ENCODE results near the gene VTA1. TPM values are rescaled to one million over a fixed set of nuclear protein-coding genes. Genes with fewer than 3 reads are reported as not detected.

The VTA1 gene
- total and polyA plus RNA-seq, 2 of the 4 experiments (the other 2 are of a cell fraction): 60.9 to 120 TPM

DNA sequence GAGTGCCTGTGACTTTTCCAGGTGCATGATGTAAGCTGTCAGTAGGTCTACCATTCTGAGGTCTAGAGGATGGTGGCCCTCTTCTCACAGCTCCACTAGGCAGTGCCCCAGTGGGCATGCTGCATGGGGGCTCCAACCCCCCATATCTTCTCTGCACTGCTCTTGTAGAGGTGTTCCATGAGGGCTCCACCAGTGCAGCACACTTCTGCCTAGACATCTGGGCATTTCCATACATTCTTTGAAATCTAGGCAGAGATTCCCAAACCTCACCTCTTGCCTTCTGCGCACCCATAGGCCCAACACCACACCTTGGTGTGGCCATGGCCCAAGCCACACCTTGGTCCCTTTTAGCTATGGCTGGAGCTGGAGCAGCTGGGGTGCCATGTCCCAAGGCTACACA, 66.3 kb downstream of the VTA1 start:
- intact Hi-C loops (cut with micrococcal nuclease): no loop called here
- no peak overlapping the region for H3K4me3 ChIP-seq (ENCODE audit: insufficient read depth, low read depth, low read length)
- H2AFZ ChIP-seq (replicated peaks; ENCODE audit: low read length, poor library complexity): no peak overlapping the region
- H3K36me3 ChIP-seq (ENCODE audit: control insufficient read depth, insufficient read depth, low read length): peaks cover 20% of the 10 kb centered on the region
- H3K27ac ChIP-seq (ENCODE audit: insufficient read depth, low read length): no peak overlapping the region
- in situ Hi-C loops (cut with MboI; ENCODE audit: low sequenced_read_pairs): no loop called here
- H3K4me1 ChIP-seq (ENCODE audit: control insufficient read depth, insufficient read depth, low read length): no peaks in the 10 kb centered on the region
- no peak overlapping the region for H2BK20ac ChIP-seq (ENCODE audit: low read depth, low read length)
- no peak overlapping the region for H4K91ac ChIP-seq (ENCODE audit: insufficient read depth, low read depth, low read length)
- dilution Hi-C loops (cut with HindIII; ENCODE audit: low sequenced_read_pairs, unreplicated experiment): no loop called here
- WGBS, 2 experiments (ENCODE audit: extremely low coverage in 2 of 2, insufficient read length in 1 of 2): no CpG with 5 or more reads among the region's 1 CpG
- H2BK120ac ChIP-seq (ENCODE audit: low read depth, low read length): no peak overlapping the region
- H3K4me2 ChIP-seq (ENCODE audit: low read depth, low read length): no peak overlapping the region
- no peak overlapping the region for H4K8ac ChIP-seq (ENCODE audit: low read depth in 2 of 2, low read length in 2 of 2)
- no TSS peak for BruUV-seq (replicated peaks)
- H3K9me1 ChIP-seq (ENCODE audit: insufficient read depth, low read length): no peaks in the 10 kb centered on the region
- no peaks in the 10 kb centered on the region for H3K27me3 ChIP-seq (ENCODE audit: control insufficient read depth, insufficient read depth, low read length)
- DNase-seq (no peak), ATAC-seq (ENCODE audit: low read depth) (no peak)
- H3K14ac ChIP-seq (replicated peaks; ENCODE audit: low read depth, low read length): no peak overlapping the region
- H2AK5ac ChIP-seq (ENCODE audit: low read depth, low read length): no peak overlapping the region
- no peak overlapping the region for H3K18ac ChIP-seq (ENCODE audit: low read depth, low read length)
- no peak overlapping the region for H2BK5ac ChIP-seq (ENCODE audit: low read depth, low read length, poor library complexity, severe bottlenecking)
- H4K20me1 ChIP-seq (ENCODE audit: insufficient read depth, low read length): no peaks in the 10 kb centered on the region
- peaks cover 6 to 15% of the 10 kb centered on the region in 2 experiments for H3K79me1 ChIP-seq (ENCODE audit: low read depth in 1 of 2, low read length in 2 of 2)
- ChIA-PET CTCF (no interaction called here), POLR2A (ENCODE audit: unreplicated experiment) (no interaction called here)
- no peak overlapping the region for H3K23ac ChIP-seq (ENCODE audit: low read depth, low read length)
- no peak overlapping the region for H2AK9ac ChIP-seq (replicated peaks; ENCODE audit: low read depth, low read length, poor library complexity)
- no peak for TF ChIP-seq SMC3 (IDR thresholded peaks at IDR 0.05; ENCODE audit: low read depth, low read length)
- TF ChIP-seq, protein P1, sequence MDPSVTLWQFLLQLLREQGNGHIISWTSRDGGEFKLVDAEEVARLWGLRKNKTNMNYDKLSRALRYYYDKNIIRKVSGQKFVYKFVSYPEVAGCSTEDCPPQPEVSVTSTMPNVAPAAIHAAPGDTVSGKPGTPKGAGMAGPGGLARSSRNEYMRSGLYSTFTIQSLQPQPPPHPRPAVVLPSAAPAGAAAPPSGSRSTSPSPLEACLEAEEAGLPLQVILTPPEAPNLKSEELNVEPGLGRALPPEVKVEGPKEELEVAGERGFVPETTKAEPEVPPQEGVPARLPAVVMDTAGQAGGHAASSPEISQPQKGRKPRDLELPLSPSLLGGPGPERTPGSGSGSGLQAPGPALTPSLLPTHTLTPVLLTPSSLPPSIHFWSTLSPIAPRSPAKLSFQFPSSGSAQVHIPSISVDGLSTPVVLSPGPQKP (IDR thresholded peaks at IDR 0.05; ENCODE audit: borderline replicate concordance, low read depth, low read length): no peak
- TF ChIP-seq RCOR1 (IDR thresholded peaks at IDR 0.05; ENCODE audit: insufficient replicate concordance, low read length): no peak
- no peak overlapping the region for H3K56ac ChIP-seq (ENCODE audit: extremely low read depth, insufficient read depth, low read length)
- H3K4ac ChIP-seq (ENCODE audit: low read depth, low read length): no peak overlapping the region
- H4K5ac ChIP-seq (ENCODE audit: low read depth, low read length): no peak overlapping the region
- H2BK15ac ChIP-seq (ENCODE audit: low read depth, low read length): no peak overlapping the region
- H3K9ac ChIP-seq (ENCODE audit: low read depth, low read length): no peak overlapping the region
- peaks cover 4% of the 10 kb centered on the region; the same call in 1 of the 2 replicates for H3K9me3 ChIP-seq (ENCODE audit: control insufficient read depth, insufficient read depth, low read length)

All from IMR-90 (cell line).